GM18511 (cell line): ENCODE data around the gene ADCY3.
"Not testable (repeated sequence)": the region's sequence is repeated elsewhere in the genome, so short reads cannot be mapped to it uniquely, and the experiment has no call there.

Experiments
- ATAC-seq: cut with Tn5 transposase; IDR thresholded peaks from one replicate; pipeline ENCODE4 v1.9.1; 2021; ENCODE audit warnings: mild to moderate bottlenecking, moderate library complexity; ENCODE audit not compliant: unreplicated experiment

Gene ADCY3

GRCh38 chr2:24852431-24853020, 67.5 kb downstream of the ADCY3 start:
- ATAC-seq: no peak

- ATAC-seq: no peak
Observed at GRCh38 chr2:24852026-24852425, 68.0 kb downstream of the ADCY3 start.

GRCh38 chr2:24850944-24851343, 69.1 kb downstream of the ADCY3 start:
- ATAC-seq: no peak

- ATAC-seq: no peak
Observed at GRCh38 chr2:24845691-24846090, 74.3 kb downstream of the ADCY3 start.

GRCh38 chr2:24844023-24844685, 75.9 kb downstream of the ADCY3 start:
- no peak for ATAC-seq

- ATAC-seq: no peak
Observed at GRCh38 chr2:24843330-24843860, 76.6 kb downstream of the ADCY3 start.

- ATAC-seq: no peak
Observed at GRCh38 chr2:24842081-24843050, 77.7 kb downstream of the ADCY3 start.

GRCh38 chr2:24840962-24841945, 78.8 kb downstream of the ADCY3 start:
- ATAC-seq: no peak

GRCh38 chr2:24840164-24840869, 79.7 kb downstream of the ADCY3 start:
- no peak for ATAC-seq

- no peak for ATAC-seq
Observed at GRCh38 chr2:24839729-24840128, 80.3 kb downstream of the ADCY3 start.

- no peak for ATAC-seq
Observed at GRCh38 chr2:24838541-24838940, 81.5 kb downstream of the ADCY3 start.

- ATAC-seq: no peak
Observed at GRCh38 chr2:24837996-24838513, 82.0 kb downstream of the ADCY3 start.

- ATAC-seq: no peak
Observed at GRCh38 chr2:24836706-24837105, 83.3 kb downstream of the ADCY3 start.

GRCh38 chr2:24836206-24836605, 83.8 kb downstream of the ADCY3 start:
- ATAC-seq: no peak

- not testable (repeated sequence) for ATAC-seq
Observed at GRCh38 chr2:24835411-24835810, 84.6 kb downstream of the ADCY3 start.

- ATAC-seq: no peak
Observed at GRCh38 chr2:24834733-24835395, 85.2 kb downstream of the ADCY3 start.

- no peak for ATAC-seq
Observed at GRCh38 chr2:24833821-24834732, 86.0 kb downstream of the ADCY3 start.
